ENCODE measurements around the gene LARGE2. TPM values are rescaled to one million over a fixed set of nuclear protein-coding genes. Genes with fewer than 3 reads are reported as not detected.

The LARGE2 gene
- total and polyA plus RNA-seq, 12 donors: 0.23 to 0.42 TPM; not detected in 10

DNA sequence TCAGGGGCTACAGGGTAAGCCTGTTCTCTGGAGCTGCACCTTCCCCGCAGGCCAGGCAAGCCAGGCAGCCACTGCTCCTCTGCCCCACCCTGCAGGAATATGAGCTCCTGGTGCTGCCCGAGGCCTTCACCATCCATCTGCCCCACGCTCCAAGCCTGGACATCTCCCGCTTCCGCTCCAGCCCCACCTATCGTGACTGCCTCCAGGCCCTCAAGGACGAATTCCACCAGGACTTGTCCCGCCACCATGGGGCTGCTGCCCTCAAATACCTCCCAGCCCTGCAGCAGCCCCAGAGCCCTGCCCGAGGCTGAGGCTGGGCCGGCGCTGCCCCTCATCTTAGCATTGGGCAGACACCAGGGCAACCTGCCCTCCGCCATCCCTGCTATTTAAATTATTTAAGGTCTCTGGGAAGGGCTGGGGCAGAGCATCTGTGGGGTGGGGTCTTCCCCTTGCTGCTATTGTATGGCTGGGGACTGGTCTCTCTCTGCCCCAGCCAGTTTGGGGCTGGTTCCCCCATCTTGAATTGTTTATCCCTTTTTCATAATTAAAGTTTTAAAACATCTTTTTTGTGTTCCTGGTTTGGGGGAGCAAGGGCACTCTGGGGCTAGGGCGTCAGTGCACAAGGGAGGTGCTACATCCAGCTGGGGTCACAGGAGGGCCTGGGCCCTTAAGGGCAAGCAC is 6.2 kb downstream of the LARGE2 start:
- ATAC-seq (no peak), DNase-seq (no peak)
- Histone ChIP-seq H3K27ac (no peak overlapping the region), H3K4me3 (no peak overlapping the region), H3K4me1 (peaks cover 0 to 24% (median 13%) of the 10 kb centered on the region in 9 donors), H3K36me3 (peaks cover 0 to 29% (median 2%) of the 10 kb centered on the region in 9 donors), H3K9me3 (no peaks in the 10 kb centered on the region), H3K27me3 (peaks cover 0 to 15% (median 8%) of the 10 kb centered on the region in 7 donors)
- TF ChIP-seq, protein P1, sequence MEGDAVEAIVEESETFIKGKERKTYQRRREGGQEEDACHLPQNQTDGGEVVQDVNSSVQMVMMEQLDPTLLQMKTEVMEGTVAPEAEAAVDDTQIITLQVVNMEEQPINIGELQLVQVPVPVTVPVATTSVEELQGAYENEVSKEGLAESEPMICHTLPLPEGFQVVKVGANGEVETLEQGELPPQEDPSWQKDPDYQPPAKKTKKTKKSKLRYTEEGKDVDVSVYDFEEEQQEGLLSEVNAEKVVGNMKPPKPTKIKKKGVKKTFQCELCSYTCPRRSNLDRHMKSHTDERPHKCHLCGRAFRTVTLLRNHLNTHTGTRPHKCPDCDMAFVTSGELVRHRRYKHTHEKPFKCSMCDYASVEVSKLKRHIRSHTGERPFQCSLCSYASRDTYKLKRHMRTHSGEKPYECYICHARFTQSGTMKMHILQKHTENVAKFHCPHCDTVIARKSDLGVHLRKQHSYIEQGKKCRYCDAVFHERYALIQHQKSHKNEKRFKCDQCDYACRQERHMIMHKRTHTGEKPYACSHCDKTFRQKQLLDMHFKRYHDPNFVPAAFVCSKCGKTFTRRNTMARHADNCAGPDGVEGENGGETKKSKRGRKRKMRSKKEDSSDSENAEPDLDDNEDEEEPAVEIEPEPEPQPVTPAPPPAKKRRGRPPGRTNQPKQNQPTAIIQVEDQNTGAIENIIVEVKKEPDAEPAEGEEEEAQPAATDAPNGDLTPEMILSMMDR (IDR thresholded peaks at IDR 0.05): no peak
- intact Hi-C loops (cut with DNase I): no loop called here
- 77 to 79% methylated on average over 13 of the region's 13 CpGs for WGBS, 2 donors

GRCh38 chr11:45929486-45930030 is 7.1 kb downstream of the LARGE2 start:
- intact Hi-C loops (cut with DNase I): no loop called here
- no peaks in the 10 kb centered on the region for H3K9me3 ChIP-seq
- WGBS, 2 donors: 78 to 82% methylated on average over 10 of the region's 10 CpGs
- peaks cover 0 to 24% (median 13%) of the 10 kb centered on the region in 9 donors for H3K4me1 ChIP-seq
- no peak for ATAC-seq
- peaks cover 0 to 38% (median 11%) of the 10 kb centered on the region in 9 donors for H3K36me3 ChIP-seq
- H3K27ac ChIP-seq: peak overlapping the region in 1 of 10 donors; percentile 63
- DNase-seq: no peak
- TF ChIP-seq, protein P1 (IDR thresholded peaks at IDR 0.05): no peak
- no peak overlapping the region for H3K4me3 ChIP-seq
- peaks cover 0 to 8% (median 4%) of the 10 kb centered on the region in 7 donors for H3K27me3 ChIP-seq

GRCh38 chr11:45930031-45930794 is 7.8 kb downstream of the LARGE2 start:
- DNase-seq (peak; percentile 48 to 58), ATAC-seq (peak; percentile 40 to 89 (median 78))
- WGBS, 2 donors: 63 to 65% methylated on average over 14 of the region's 14 CpGs
- H3K4me3 ChIP-seq: no peak overlapping the region
- peaks cover 0 to 24% (median 13%) of the 10 kb centered on the region in 9 donors for H3K4me1 ChIP-seq
- peak overlapping the region in 5 of 10 donors; percentile 10 to 63 (median 29) for H3K27ac ChIP-seq
- H3K36me3 ChIP-seq: peaks cover 0 to 44% (median 16%) of the 10 kb centered on the region in 9 donors
- intact Hi-C loops (cut with DNase I): no loop called here
- peaks cover 0 to 5% (median 0%) of the 10 kb centered on the region in 7 donors for H3K27me3 ChIP-seq
- TF ChIP-seq, protein P1 (IDR thresholded peaks at IDR 0.05): peak in 2 of 9 donors; percentile 8 to 16
- H3K9me3 ChIP-seq: no peaks in the 10 kb centered on the region

GRCh38 chr11:45930951-45931570 is 8.6 kb downstream of the LARGE2 start:
- Histone ChIP-seq H3K27me3 (no peaks in the 10 kb centered on the region), H3K9me3 (no peaks in the 10 kb centered on the region), H3K36me3 (peaks cover 0 to 53% (median 23%) of the 10 kb centered on the region in 9 donors), H3K4me3 (no peak overlapping the region), H3K27ac (peak overlapping the region in 5 of 10 donors; percentile 10 to 63 (median 29)), H3K4me1 (peaks cover 0 to 24% (median 13%) of the 10 kb centered on the region in 9 donors)
- intact Hi-C loops (cut with DNase I): no loop called here
- TF ChIP-seq, protein P1 (IDR thresholded peaks at IDR 0.05): no peak
- 82 to 86% methylated on average over 8 of the region's 8 CpGs for whole genome bisulfite sequencing, 2 donors
- ATAC-seq: peak in 2 of 8 donors; percentile 23 to 28
- no peak for DNase-seq

Data from heart right ventricle (tissue), 16 donors.